Uterus (tissue), 2 donors: ENCODE measurements around the gene RBBP8NL.

Experiments
- POLR2A ChIP-seq, 2 donors: fragments of 450-650 bp; IDR thresholded peaks; one replicate each; pipeline ENCODE4 v1.6.1; 2016; ENCODE audit warnings: antibody characterized with exemption in 2 of 2, mild to moderate bottlenecking in 1 of 2, moderate library complexity in 1 of 2
- TF ChIP-seq, protein P1 (sequence below), 4 experiments: fragments of 200-600 bp in 2 of 4; fragments of 450-650 bp in 2 of 4; sonication (generic) in 2 of 4; IDR thresholded peaks; one replicate each; pipeline ENCODE4 v1.5.1; 2016 to 2019; ENCODE audit warnings: antibody characterized with exemption in 4 of 4, mild to moderate bottlenecking in 2 of 4, moderate library complexity in 1 of 4

DNA sequence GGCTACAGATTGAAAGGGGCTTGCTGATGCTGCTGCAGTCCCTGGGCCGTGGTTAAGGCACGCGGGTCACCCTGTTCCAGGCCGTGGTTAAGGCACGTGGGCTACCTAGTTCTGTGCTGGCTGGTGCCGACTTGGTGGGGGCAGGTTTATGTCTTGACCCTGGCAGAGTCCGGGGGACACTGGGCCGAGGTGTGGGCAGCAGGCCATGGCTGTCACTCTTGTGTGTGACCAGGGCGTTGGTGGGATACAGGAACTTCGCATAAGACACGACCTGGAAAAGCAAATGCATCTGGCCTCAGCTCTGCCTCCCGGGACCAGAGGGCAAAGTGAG lies 34.0 kb downstream of the RBBP8NL start:
- TF ChIP-seq, protein P1, sequence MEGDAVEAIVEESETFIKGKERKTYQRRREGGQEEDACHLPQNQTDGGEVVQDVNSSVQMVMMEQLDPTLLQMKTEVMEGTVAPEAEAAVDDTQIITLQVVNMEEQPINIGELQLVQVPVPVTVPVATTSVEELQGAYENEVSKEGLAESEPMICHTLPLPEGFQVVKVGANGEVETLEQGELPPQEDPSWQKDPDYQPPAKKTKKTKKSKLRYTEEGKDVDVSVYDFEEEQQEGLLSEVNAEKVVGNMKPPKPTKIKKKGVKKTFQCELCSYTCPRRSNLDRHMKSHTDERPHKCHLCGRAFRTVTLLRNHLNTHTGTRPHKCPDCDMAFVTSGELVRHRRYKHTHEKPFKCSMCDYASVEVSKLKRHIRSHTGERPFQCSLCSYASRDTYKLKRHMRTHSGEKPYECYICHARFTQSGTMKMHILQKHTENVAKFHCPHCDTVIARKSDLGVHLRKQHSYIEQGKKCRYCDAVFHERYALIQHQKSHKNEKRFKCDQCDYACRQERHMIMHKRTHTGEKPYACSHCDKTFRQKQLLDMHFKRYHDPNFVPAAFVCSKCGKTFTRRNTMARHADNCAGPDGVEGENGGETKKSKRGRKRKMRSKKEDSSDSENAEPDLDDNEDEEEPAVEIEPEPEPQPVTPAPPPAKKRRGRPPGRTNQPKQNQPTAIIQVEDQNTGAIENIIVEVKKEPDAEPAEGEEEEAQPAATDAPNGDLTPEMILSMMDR (IDR thresholded peaks at IDR 0.05): no peak
- TF ChIP-seq POLR2A (IDR thresholded peaks at IDR 0.05): no peak
